ENCODE data around the gene EMCN.
"Not testable (repeated sequence)": the region's sequence is repeated elsewhere in the genome, so short reads cannot be mapped to it uniquely, and the experiment has no call there.

Gene EMCN

GRCh38 chr4:100492129-100492528, 25.7 kb downstream of the EMCN start:
- no peak for DNase-seq (ENCODE audit: low read depth)

GRCh38 chr4:100489305-100489704, 28.5 kb downstream of the EMCN start:
- no peak for DNase-seq (ENCODE audit: low read depth)

- no peak for DNase-seq (ENCODE audit: low read depth)
These were observed 31.3 kb downstream of the EMCN start for GRCh38 chr4:100486496-100486895.

GRCh38 chr4:100483796-100484195, 34.0 kb downstream of the EMCN start:
- no peak for DNase-seq (ENCODE audit: low read depth)

- no peak for DNase-seq (ENCODE audit: low read depth)
These were observed 37.9 kb downstream of the EMCN start for GRCh38 chr4:100479971-100480370.

- no peak for DNase-seq (ENCODE audit: low read depth)
These were observed 48.3 kb downstream of the EMCN start for GRCh38 chr4:100469555-100469954.

- no peak for DNase-seq (ENCODE audit: low read depth)
These were observed 51.3 kb downstream of the EMCN start for GRCh38 chr4:100466501-100466900.

- DNase-seq (ENCODE audit: low read depth) = no peak
These were observed 55.8 kb downstream of the EMCN start for GRCh38 chr4:100461807-100462605.

GRCh38 chr4:100450449-100450848, 67.4 kb downstream of the EMCN start:
- no peak for DNase-seq (ENCODE audit: low read depth)

- no peak for DNase-seq (ENCODE audit: low read depth)
These were observed 86.4 kb downstream of the EMCN start for GRCh38 chr4:100431416-100431815.

- DNase-seq (ENCODE audit: low read depth) = no peak
These were observed 87.4 kb downstream of the EMCN start for GRCh38 chr4:100430451-100430850.

- DNase-seq (ENCODE audit: low read depth) = no peak
These were observed 88.2 kb downstream of the EMCN start for GRCh38 chr4:100429616-100430015.

- DNase-seq (ENCODE audit: low read depth) = no peak
These were observed 89.8 kb downstream of the EMCN start for GRCh38 chr4:100428051-100428450.

- DNase-seq (ENCODE audit: low read depth) = no peak
These were observed 93.4 kb downstream of the EMCN start for GRCh38 chr4:100424376-100424775.

- no peak for DNase-seq (ENCODE audit: low read depth)
These were observed 94.9 kb downstream of the EMCN start for GRCh38 chr4:100422894-100423293.

- DNase-seq (ENCODE audit: low read depth) = no peak
These were observed 96.4 kb downstream of the EMCN start for GRCh38 chr4:100421361-100421978.

- DNase-seq (ENCODE audit: low read depth) = no peak
These were observed 97.3 kb downstream of the EMCN start for GRCh38 chr4:100420571-100420970.

- no peak for DNase-seq (ENCODE audit: low read depth)
These were observed 100.3 kb downstream of the EMCN start for GRCh38 chr4:100417565-100417964.

GRCh38 chr4:100414016-100414790, 103.6 kb downstream of the EMCN start:
- no peak for DNase-seq (ENCODE audit: low read depth)

GRCh38 chr4:100391863-100392262, 126.0 kb downstream of the EMCN start:
- DNase-seq (ENCODE audit: low read depth) = no peak

GRCh38 chr4:100391086-100391485, 126.7 kb downstream of the EMCN start:
- DNase-seq (ENCODE audit: low read depth) = no peak

- no peak for DNase-seq (ENCODE audit: low read depth)
These were observed 131.6 kb downstream of the EMCN start for GRCh38 chr4:100386270-100386669.

- DNase-seq (ENCODE audit: low read depth) = not testable (repeated sequence)
These were observed 137.4 kb downstream of the EMCN start for GRCh38 chr4:100380401-100380800.
